Mesodermal cell (in vitro differentiated cells): ENCODE measurements around the gene UBE2V1.

ENCODE experiments used
- H3K27ac ChIP-seq: 2 replicates; pipeline ENCODE4 v1.7.0; 2013; ENCODE audit warnings: mild to moderate bottlenecking, low read depth, low read length, moderate library complexity; ENCODE audit not compliant: severe bottlenecking
- H3K36me3 ChIP-seq: 2 replicates; pipeline ENCODE4 v1.7.1; 2013; ENCODE audit warnings: mild to moderate bottlenecking, low read length, moderate library complexity; ENCODE audit not compliant: control insufficient read depth, insufficient read depth
- H3K4me1 ChIP-seq: one replicate; pipeline ENCODE4 v1.7.1; 2013; ENCODE audit warnings: mild to moderate bottlenecking, low read length; ENCODE audit not compliant: insufficient read depth, control insufficient read depth, poor library complexity, severe bottlenecking
- H3K4me3 ChIP-seq: 2 replicates; pipeline ENCODE4 v1.7.0; 2013; ENCODE audit warnings: low read length, control low read depth, mild to moderate bottlenecking; ENCODE audit not compliant: insufficient read depth, poor library complexity, severe bottlenecking; ENCODE audit errors: extremely low read depth
- H3K9me3 ChIP-seq: 2 replicates; pipeline ENCODE4 v1.7.1; 2013; ENCODE audit warnings: mild to moderate bottlenecking, low read length, moderate library complexity; ENCODE audit not compliant: control insufficient read depth
- WGBS, 2 experiments: methylation state at CpG; one replicate each; pipeline ENCODE4 v1.1.5; 2013; ENCODE audit warnings: missing lambda C conversion rate in 2 of 2; ENCODE audit not compliant: insufficient coverage in 2 of 2; 5-methylcytosine and 5-hydroxymethylcytosine counted together

UBE2V1 gene

GRCh38 chr20:50125279-50125678, 12.3 kb upstream of the UBE2V1 start:
- Histone ChIP-seq H3K4me3 (no peak overlapping the region), H3K27ac (no peak overlapping the region), H3K36me3 (peaks cover 78% of the 10 kb centered on the region), H3K9me3 (no peaks in the 10 kb centered on the region), H3K4me1 (no peaks in the 10 kb centered on the region)
- 96 to 97% methylated on average over 3 of the region's 3 CpGs for WGBS, 2 experiments

- Histone ChIP-seq H3K36me3 (peaks cover 70% of the 10 kb centered on the region), H3K4me1 (no peaks in the 10 kb centered on the region), H3K9me3 (no peaks in the 10 kb centered on the region), H3K4me3 (no peak overlapping the region), H3K27ac (no peak overlapping the region)
- WGBS, 2 experiments, result 96 to 98% methylated on average over 4 to 8 of the region's 9 CpGs
Measured at GRCh38 chr20:50124496-50124895, 11.5 kb upstream of the UBE2V1 start.

- H3K4me1 ChIP-seq, result no peaks in the 10 kb centered on the region
- no peak overlapping the region for H3K27ac ChIP-seq
- H3K36me3 ChIP-seq, result peaks cover 60% of the 10 kb centered on the region
- H3K4me3 ChIP-seq, result no peak overlapping the region
- 84 to 100% methylated on average over 6 to 7 of the region's 7 CpGs for WGBS, 2 experiments
- H3K9me3 ChIP-seq, result no peaks in the 10 kb centered on the region
Measured at GRCh38 chr20:50123418-50123817, 10.5 kb upstream of the UBE2V1 start.

- Histone ChIP-seq H3K9me3 (no peaks in the 10 kb centered on the region), H3K36me3 (peaks cover 53% of the 10 kb centered on the region), H3K4me1 (no peaks in the 10 kb centered on the region), H3K4me3 (no peak overlapping the region), H3K27ac (no peak overlapping the region)
- 95 to 100% methylated on average over 2 to 3 of the region's 4 CpGs for WGBS, 2 experiments
Measured at GRCh38 chr20:50122763-50123162, 9.8 kb upstream of the UBE2V1 start.

GRCh38 chr20:50121858-50122271, 8.9 kb upstream of the UBE2V1 start:
- H3K36me3 ChIP-seq, result peaks cover 44% of the 10 kb centered on the region
- H3K4me3 ChIP-seq, result no peak overlapping the region
- H3K4me1 ChIP-seq, result no peaks in the 10 kb centered on the region
- peak overlapping the region; percentile 5 for H3K27ac ChIP-seq
- whole genome bisulfite sequencing, 2 experiments, result 97 to 100% methylated on average over 3 of the region's 4 CpGs
- H3K9me3 ChIP-seq, result no peaks in the 10 kb centered on the region

- Histone ChIP-seq H3K4me3 (no peak overlapping the region), H3K9me3 (no peaks in the 10 kb centered on the region), H3K4me1 (peaks cover 4% of the 10 kb centered on the region), H3K36me3 (peaks cover 37% of the 10 kb centered on the region), H3K27ac (no peak overlapping the region)
- WGBS, 2 experiments, result 66 to 71% methylated on average over 8 to 9 of the region's 9 CpGs
Measured at GRCh38 chr20:50120935-50121693, 8.2 kb upstream of the UBE2V1 start.

GRCh38 chr20:50118203-50118602, 5.3 kb upstream of the UBE2V1 start:
- no CpG with 5 or more reads among the region's 2 CpGs for WGBS, 2 experiments

GRCh38 chr20:50116368-50116999, 3.5 kb upstream of the UBE2V1 start:
- WGBS, 2 experiments, result 91 to 92% methylated on average over 14 to 16 of the region's 19 CpGs
- H3K4me3 ChIP-seq, result peak overlapping the region; percentile 53
- H3K27ac ChIP-seq, result peak overlapping the region; percentile 49
- peaks cover 14% of the 10 kb centered on the region for H3K4me1 ChIP-seq
- H3K36me3 ChIP-seq, result no peaks in the 10 kb centered on the region
- H3K9me3 ChIP-seq, result no peaks in the 10 kb centered on the region

More at GRCh38 chr20:50118203-50118602, 5.3 kb upstream of the UBE2V1 start:
- Histone ChIP-seq H3K27ac (no peak overlapping the region), H3K4me1 (peaks cover 10% of the 10 kb centered on the region), H3K36me3 (peaks cover 8% of the 10 kb centered on the region), H3K4me3 (no peak overlapping the region), H3K9me3 (no peaks in the 10 kb centered on the region)

GRCh38 chr20:50115591-50116367, 2.8 kb upstream of the UBE2V1 start:
- peak overlapping the region; percentile 53 for H3K4me3 ChIP-seq
- peaks cover 4% of the 10 kb centered on the region for H3K36me3 ChIP-seq
- peaks cover 20% of the 10 kb centered on the region for H3K4me1 ChIP-seq
- peak overlapping the region; percentile 49 for H3K27ac ChIP-seq
- 2% methylated on average over 19 to 20 of the region's 24 CpGs for WGBS, 2 experiments
- no peaks in the 10 kb centered on the region for H3K9me3 ChIP-seq

- Histone ChIP-seq H3K4me3 (peak overlapping the region; percentile 53), H3K36me3 (peaks cover 11% of the 10 kb centered on the region), H3K27ac (no peak overlapping the region), H3K4me1 (peaks cover 27% of the 10 kb centered on the region), H3K9me3 (no peaks in the 10 kb centered on the region)
- WGBS, 2 experiments, result 80 to 86% methylated on average over 5 to 6 of the region's 6 CpGs
Measured at GRCh38 chr20:50115041-50115512, 2.1 kb upstream of the UBE2V1 start.
